NCI-H1417 treated with DMSO at 0.1 percent for 48 hours (cell line): ENCODE measurements around the gene SLC16A10.
"Not testable (repeated sequence)": the region's sequence is repeated elsewhere in the genome, so short reads cannot be mapped to it uniquely, and the experiment has no call there.

ENCODE experiments used
- DNase-seq: peaks from one replicate; lab custom pipeline; 2025; lab: John Stamatoyannopoulos, UW

SLC16A10 gene

GRCh38 chr6:111220383-111221031 is 133.2 kb downstream of the SLC16A10 start:
- no peak for DNase-seq

- no peak for DNase-seq
These were observed 134.5 kb downstream of the SLC16A10 start for GRCh38 chr6:111221804-111222203.

DNA sequence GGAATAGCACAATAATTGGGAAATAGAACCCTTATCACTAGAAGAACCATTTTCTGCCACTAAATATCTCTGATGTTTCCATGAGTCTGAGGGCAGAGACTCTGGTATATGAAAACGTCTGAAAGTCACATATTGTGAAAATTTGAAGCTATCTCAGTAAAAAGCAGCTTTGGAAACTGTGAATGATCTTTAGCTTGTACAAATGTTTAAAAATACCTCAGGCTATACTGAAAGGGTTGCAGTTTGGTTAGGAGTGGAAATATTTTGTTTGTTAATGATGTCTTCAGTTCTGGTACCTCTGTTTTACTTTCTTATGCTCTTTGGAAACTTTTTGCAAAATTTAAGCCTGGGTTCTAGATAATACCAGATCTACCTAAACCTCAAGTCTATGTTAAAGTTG is 135.0 kb downstream of the SLC16A10 start:
- DNase-seq: no peak

DNA sequence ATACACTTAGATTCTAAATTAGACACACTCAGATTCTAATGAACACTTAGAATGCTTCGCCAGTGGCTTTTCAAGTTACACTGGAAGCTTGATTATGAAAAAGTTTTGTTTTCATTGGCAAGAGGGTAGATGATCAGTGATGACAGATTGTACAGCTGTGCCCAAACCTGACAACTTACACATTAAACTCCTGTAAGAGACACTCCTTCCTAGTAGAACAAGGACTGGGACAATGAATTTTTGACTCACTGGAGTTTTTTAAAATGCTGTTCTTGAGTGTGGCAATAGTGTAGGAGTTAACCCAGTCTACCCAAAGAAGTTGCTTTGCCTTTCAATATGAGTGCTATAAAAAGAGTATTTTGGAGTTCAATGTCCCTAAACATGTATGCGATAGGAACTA is 140.8 kb downstream of the SLC16A10 start:
- DNase-seq: no peak

GRCh38 chr6:111230351-111231089 is 143.2 kb downstream of the SLC16A10 start:
- DNase-seq: no peak

- no peak for DNase-seq
These were observed 143.8 kb downstream of the SLC16A10 start for GRCh38 chr6:111231090-111231459.

- DNase-seq: no peak
These were observed 150.5 kb downstream of the SLC16A10 start for GRCh38 chr6:111237852-111238251.

DNA sequence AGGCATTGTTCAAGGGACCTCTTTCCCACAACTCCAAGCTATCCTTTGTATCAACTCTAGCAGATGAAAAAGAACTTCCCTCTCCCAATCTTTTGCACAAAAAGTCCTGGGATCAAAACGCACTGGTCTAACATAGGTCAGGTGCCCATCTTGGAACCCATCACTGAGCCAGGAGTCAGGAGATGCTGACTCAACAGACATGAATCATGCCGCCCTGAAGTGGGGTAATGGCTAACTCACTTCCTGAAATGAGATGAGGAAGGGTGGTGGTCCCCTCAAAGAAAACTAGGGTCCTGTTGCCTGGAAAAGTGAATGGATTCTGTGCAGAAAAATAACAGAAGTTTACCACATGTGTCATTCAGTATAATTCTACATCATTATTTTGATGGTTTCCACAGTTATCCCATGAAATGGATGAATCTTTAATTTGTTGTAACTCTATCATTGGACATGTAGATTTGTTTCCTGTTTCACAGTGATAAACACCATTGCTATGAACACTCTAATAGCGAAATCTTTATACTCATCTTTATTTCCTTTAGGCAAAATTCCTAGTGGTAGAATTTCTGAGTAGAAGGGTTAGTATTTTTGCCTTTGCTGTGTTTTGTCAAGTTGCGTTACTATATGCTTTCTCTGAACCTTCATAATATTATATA is 151.3 kb downstream of the SLC16A10 start:
- no peak for DNase-seq

DNA sequence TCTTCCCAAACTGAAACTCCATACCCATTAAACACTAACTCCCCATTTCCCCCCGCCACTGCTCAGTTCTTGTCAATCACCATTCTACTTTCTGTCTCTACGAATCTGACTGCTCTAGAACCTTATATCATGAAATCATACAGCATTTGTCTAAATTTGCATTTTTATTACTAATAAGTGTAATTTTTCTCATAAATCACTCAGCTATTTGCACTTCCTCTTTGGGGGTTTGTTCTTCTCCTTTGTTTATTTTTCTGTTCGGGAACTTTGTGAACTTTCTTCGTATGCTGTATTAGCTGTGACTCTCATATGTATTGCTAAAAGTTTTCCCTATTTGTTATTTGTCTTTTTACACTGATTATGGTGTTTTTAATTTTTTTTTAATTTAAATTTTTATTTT is 152.2 kb downstream of the SLC16A10 start:
- no peak for DNase-seq

- DNase-seq: no peak
These were observed 155.1 kb downstream of the SLC16A10 start for GRCh38 chr6:111242452-111242851.

DNA sequence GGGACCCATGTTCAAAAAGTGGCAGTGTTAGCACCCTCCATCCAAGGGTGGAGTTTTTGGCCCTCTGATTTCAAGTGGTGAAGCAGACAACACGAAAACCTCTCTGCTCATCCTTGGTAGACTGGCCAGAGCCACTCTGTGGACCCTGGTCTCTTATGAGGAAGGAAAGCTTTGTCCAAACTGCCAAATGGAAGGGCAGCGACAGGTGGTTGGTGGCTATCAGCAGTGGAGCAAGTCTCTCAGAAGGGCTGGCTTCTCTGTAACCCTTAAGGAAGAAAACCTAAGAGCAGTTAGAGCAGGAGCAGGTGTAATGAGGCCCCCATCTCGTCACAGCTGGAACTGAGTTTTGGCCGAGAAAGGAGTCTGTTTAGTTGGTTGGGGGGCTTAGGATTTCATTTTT is 155.8 kb downstream of the SLC16A10 start:
- DNase-seq: no peak

DNA sequence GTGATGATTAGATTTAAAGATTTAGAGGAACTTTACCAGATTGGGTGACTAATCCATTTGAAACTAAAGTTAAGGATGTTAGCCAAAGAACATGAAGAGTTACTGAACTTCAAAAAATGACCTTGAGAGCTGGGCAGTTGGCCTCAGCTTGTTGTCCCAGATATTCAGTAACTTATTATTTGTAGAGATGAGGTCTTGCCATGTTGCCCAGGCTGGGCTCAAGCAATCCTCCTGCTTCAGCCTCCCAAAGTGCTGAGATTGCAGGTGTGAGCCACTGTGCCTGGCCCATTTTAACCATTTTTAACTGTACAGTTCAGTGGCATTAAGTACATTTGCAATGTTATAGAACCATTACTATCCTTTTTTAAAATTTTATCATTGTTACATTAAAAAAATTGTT is 161.5 kb downstream of the SLC16A10 start:
- no peak for DNase-seq

- no peak for DNase-seq
These were observed 163.6 kb downstream of the SLC16A10 start for GRCh38 chr6:111250791-111251354.

DNA sequence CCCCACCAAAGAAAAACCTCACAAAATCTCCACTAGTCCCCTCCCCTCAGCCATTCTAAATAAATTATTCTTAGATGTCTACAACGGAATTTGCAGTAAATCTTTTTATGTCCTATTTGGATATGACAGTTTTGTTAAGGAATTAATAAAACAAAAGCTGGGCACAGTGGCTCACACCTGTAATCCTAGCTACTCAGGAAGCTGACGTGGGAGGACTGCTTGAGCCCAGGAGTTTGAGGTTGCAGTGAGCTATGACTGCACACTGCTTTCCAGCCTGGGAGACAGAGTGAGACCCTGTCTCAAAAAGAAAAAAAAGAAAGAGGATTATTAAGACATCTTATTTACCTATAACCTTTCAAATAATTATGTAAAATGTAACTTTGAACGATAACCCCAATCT is 165.4 kb downstream of the SLC16A10 start:
- DNase-seq: no peak

- no peak for DNase-seq
These were observed 166.9 kb downstream of the SLC16A10 start for GRCh38 chr6:111254004-111254778.

DNA sequence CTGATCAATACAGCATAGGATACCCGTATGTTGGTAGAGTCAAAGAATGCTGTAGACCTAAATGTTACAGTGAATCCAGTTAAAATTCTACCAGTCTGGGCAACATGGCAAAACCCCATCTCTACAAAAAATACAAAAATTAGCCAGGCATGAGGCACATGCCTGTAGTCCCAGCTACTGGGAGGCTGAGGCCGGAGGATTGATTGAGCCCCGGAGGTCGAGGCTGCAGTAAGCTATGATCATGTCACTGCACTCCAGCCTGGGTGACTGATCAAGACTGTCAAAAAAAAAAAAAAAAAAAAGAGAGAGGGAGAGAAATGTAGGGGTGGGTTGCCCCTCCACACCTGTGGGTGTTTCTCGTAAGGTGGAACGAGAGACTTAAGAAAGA is 167.5 kb downstream of the SLC16A10 start:
- no peak for DNase-seq

DNA sequence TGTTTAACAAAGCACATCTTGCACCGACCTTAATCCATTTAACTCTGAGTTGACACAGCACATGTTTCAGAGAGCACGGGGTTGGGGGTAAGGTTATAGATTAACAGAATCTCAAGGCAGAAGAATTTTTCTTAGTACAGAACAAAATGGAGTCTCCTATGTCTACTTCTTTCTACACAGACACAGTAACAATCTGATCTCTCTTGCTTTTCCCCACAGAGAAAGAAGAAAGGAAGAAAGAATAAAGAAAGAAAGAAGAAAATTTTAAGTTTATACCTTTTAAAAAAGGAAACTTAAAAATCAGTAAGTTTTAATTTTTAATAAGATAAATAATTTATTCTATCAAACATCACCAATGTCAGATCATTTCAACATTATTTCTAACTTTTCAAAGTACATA is 168.5 kb downstream of the SLC16A10 start:
- DNase-seq: not testable (repeated sequence)

- DNase-seq: no peak
These were observed 169.3 kb downstream of the SLC16A10 start for GRCh38 chr6:111256646-111257045.

DNA sequence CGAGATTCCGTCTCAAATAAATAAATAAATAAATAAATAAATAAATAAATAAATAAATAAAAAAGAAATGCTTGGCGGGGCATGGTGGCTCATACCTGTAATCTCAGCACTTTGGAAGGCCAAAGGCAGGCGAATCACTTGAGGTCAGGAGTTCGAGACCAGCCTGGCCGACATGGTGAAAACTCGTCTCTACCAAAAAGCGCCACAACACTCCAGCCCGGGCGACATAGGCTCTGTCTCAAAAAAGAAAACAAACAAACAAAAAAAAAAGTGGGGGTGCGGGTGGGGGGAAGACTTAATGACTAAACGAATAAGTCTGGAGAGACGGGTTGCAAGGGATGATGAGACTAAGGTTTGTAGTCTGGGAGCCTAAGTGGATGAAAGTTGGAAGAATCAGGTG is 170.7 kb downstream of the SLC16A10 start:
- DNase-seq: no peak

DNA sequence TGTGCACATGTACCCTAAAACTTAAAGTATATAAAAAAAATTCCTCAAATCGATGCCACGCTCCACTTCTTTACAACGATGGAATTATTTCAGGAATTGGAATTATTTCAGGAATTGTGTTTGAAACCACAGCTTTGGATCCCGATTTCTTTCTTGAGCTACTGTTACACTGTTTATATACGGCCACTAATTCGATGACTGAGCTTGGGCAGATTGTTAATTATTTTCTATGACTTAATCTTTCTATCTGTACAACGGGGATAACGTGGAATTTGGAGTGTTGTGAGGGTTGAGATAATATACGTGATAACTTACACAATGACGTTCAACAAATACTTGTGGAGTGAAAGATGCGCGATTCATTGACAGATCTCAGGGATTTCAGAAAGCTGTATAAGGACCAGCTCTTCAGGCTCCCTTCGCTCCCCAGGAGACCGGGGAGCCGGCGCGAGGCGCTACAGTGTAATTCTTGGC is 171.3 kb downstream of the SLC16A10 start:
- no peak for DNase-seq

GRCh38 chr6:111259089-111259831 is 172.0 kb downstream of the SLC16A10 start:
- DNase-seq: peak; percentile 90
